Measurements from ENCODE around the gene KCTD11. TPM values are rescaled to one million over a fixed set of nuclear protein-coding genes. Genes with fewer than 3 reads are reported as not detected.

Gene KCTD11
- total and polyA plus RNA-seq, 10 of the 15 experiments (the other 5 are each of a cell fraction or from before 2014, with no cell fraction given) = 0.05 to 7.3 (median 2.9) TPM

- TF ChIP-seq FOXM1 (IDR thresholded peaks at IDR 0.05; ENCODE audit: low read depth, low read length) (peak; percentile 65; the same call in 1 of the 2 replicates), EGR1 (IDR thresholded peaks at IDR 0.05; ENCODE audit: borderline replicate concordance in 1 of 2, low read depth in 2 of 2, low read length in 2 of 2) (no peak), POLR2AphosphoS2 (IDR thresholded peaks at IDR 0.05; ENCODE audit: low read depth, low read length) (0 out of 2 replicates have a peak, but pooled peaks have one; percentile 35), CBFB (IDR thresholded peaks at IDR 0.05; ENCODE audit: low read depth) (peak; percentile 91), POLR2AphosphoS5 (IDR thresholded peaks at IDR 0.05; ENCODE audit: low read length) (peak; percentile 92), ATF7 (IDR thresholded peaks at IDR 0.05; ENCODE audit: low read depth) (peak; percentile 55), CTCF (IDR thresholded peaks at IDR 0.05 in 2 of 3, conservative IDR thresholded peaks at IDR 0.05 in 1 of 3; ENCODE audit: control insufficient read depth in 2 of 3, extremely low read depth in 1 of 3, insufficient read depth in 1 of 3, low read depth in 3 of 3, low read length in 3 of 3) (no peak), JUNB (IDR thresholded peaks at IDR 0.05) (no peak), RUNX3 (IDR thresholded peaks at IDR 0.05; ENCODE audit: low read length) (peak; percentile 96), ZBTB4 (CRISPR knock-in tag; IDR thresholded peaks at IDR 0.05) (no peak), MLLT1 (IDR thresholded peaks at IDR 0.05) (peak; percentile 86), SREBF2 (IDR thresholded peaks at IDR 0.05; ENCODE audit: low read length) (no peak), CBX5 (IDR thresholded peaks at IDR 0.05; ENCODE audit: low read depth) (no peak), SP1 (IDR thresholded peaks at IDR 0.05; ENCODE audit: low read depth, low read length) (peak; percentile 44), CEBPB (IDR thresholded peaks at IDR 0.05; ENCODE audit: borderline replicate concordance in 1 of 2, low read depth in 2 of 2, low read length in 2 of 2) (no peak), SMAD1 (IDR thresholded peaks at IDR 0.05; ENCODE audit: low read depth, partially characterized antibody) (peak; percentile 14)
Measured at GRCh38 chr17:7308625-7309433, 43.1 kb upstream of the KCTD11 start (continued).

Data from GM12878 (cell line).